Amniotic stem cell (primary cell): ENCODE measurements around the gene ECHS1.
"Not testable (repeated sequence)": the region's sequence is repeated elsewhere in the genome, so short reads cannot be mapped to it uniquely, and the experiment has no call there.

Source experiments
- DNase-seq: peaks from one replicate; lab custom pipeline; 2025; lab: John Stamatoyannopoulos, UW

ECHS1 gene

DNA sequence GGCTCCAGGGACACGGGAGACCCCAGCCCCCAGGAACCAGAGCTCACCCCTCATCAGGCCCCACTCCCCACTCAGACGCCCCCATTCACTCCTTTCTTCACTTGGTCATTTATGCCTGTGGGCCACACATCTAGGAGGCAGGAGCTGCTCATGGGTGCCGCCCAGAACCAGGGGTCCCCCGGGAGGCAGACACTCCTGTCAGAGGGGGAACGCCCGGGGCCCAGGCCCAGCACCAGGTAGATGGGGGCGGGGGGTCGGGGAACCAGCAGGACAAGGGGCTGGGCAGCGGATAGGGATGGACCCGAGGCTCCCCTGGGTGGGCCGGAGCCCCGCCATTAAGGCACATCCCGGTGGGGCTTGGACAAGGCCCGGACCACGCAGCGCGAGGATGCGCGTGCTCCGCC, 48.3 kb downstream of the ECHS1 start:
- DNase-seq: no peak

GRCh38 chr10:133324198-133324792, 48.9 kb downstream of the ECHS1 start:
- no peak for DNase-seq

DNA sequence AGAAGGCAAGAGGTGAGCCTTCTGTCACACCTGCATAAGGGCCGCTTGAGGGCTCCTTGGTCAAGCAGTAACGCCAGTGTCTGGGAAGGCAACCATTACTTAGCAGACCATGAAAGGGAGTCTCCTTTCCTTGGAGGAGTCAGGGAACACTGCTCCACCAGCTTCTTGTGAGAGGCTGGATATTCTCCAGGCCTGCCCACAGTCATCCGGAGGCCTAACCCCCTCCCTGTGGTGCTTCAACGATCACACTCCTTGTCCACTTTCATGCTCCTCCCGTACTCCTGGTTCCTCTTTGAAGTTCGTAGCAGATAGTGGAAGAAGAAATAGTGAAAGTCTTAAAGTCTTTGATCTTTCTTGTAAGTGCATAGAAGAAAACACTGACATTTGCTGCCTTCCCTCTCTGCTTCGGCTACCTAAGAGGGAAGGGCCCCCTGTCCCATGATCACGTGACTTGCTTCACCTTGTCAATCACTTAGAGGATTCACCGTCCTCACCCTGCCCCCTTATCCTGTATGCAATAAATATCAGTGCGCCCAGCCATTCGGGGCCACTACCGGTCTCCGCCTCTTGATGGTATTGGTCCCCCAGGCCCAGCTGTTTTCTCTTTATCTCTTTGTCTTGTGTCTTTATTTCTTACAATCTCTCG, 51.0 kb downstream of the ECHS1 start:
- not testable (repeated sequence) for DNase-seq

DNA sequence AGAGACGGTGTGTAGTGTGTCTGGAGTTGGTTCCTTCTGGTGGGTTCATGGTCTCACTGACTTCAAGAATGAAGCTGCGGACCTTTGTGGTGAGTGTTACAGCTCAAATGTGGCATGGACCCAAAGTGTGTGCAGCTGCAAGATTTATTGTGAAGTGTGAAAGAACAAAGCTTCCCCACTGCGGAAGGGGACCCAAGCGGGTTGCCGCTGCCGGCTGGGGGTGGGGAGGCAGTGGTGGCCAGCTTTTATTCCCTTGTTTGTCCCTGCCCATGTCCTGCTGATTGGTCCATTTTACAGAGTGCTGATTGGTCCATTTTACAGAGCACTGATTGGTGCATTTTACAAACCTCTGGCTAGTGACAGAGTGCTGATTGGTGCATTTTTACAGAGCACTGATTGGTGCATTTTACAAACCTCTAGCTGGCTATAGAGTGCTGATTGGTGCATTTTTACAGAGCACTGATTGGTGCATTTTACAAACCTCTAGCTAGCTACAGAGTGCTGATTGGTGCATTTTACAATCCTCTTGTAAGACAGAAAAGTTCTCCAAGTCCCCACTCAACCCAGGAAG, 52.2 kb downstream of the ECHS1 start:
- DNase-seq: not testable (repeated sequence)

DNA sequence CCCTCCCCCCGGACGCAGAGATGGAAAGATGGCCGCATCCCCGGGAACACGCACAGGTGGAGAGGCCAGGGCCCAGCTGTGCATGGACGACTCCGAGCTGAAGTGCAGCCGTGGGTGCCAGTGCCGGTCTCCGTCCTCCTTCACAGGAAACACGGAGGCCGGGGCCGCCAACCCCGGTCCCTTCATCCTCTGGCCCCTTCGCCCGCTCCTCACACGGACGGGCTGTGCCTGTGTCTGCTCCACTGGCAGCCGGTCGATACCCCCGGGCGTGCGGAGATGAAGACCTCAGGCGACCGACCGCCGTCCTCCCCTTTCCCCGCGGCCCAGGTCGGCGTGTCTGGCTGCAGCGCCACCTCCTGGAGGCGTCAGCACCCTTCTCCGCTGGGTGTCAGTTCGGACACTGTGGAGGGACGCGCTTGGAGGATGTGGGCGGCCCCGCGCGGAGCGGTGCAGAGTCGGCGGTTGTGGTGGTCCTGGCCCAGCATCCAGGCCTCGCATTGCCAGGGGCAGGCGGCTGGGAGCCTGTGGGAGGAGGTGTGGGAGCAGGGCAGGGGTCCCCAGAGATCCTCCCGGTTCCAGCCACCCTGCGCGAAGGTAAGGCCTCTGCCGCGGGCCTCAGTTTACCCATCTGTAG, 54.5 kb downstream of the ECHS1 start:
- peak; percentile 36 for DNase-seq

DNA sequence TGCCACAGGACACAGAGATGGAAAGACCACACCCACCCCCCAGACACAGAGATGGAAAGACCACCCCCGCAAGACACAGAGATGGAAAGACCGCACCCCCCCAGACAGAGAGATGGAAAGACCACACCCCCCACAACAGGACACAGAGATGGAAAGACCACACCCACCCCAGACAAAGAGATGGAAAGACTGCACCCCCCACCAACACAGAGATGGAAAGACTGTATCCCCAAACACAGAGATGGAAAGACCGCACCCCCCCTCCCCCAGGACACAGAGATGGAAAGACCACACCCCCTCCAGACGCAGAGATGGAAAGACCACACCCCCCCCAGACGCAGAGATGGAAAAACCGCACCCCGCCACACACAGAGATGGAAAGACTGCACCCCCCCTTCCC, 56.4 kb downstream of the ECHS1 start:
- no peak for DNase-seq

DNA sequence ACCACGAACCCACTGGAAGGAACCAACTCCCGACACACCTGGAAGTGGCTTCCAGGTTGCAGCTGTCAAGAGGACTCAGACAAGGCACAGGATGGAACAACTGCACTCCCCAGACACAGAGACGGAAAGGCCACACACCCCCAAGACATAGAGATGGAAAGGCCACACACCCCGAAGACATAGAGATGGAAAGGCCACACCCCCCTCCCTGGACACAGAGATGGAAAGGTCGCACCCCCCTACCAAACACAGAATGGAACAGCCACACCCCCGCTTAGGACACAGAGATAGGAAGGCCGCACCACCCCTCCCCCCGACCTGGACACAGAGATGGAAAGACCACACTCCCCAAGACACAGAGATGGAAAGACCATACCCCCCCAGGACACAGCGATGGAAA, 56.9 kb downstream of the ECHS1 start:
- no peak for DNase-seq

DNA sequence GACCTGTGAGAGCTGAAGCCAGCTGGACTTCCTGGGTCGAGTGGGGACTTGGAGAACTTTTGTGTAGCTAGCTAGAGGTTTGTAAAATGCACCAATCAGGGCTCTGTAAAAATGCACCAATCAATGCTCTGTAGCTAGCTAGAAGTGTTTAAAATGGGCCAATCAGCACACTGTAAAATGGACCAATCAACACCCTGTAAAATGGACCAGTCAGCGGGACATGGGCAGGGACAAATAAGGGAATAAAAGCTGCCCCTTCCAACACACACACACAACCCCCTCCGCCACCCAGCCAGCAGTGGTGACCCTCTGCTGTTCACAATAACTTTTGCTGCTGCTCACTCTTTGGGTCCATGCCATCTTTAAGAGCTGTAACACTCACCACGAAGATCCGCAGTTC, 57.3 kb downstream of the ECHS1 start:
- DNase-seq: no peak

- DNase-seq: no peak
Measured at GRCh38 chr10:133314911-133315310, 58.2 kb downstream of the ECHS1 start.

GRCh38 chr10:133313192-133313591, 60.0 kb downstream of the ECHS1 start:
- DNase-seq: no peak

DNA sequence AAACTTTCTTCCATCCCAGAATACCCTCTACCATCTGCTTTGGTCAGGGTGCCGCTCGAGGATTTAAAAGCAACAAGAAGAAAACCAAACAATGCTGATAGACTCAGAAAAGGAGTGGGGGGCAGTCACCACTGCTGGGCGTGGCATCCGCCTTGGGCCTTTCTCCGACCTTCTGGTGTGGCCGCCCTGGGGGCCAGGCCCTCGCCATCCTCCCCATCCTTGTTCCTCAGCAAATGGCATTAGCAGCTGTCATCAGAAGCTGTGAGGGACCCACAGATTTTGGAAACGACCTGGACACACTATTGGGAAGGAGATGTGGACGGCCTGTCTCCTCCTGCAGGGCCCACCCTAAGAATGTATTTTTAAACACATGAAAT, 60.4 kb downstream of the ECHS1 start:
- no peak for DNase-seq
